Measurements from ENCODE around the gene HAPLN1.

HAPLN1 gene

DNA sequence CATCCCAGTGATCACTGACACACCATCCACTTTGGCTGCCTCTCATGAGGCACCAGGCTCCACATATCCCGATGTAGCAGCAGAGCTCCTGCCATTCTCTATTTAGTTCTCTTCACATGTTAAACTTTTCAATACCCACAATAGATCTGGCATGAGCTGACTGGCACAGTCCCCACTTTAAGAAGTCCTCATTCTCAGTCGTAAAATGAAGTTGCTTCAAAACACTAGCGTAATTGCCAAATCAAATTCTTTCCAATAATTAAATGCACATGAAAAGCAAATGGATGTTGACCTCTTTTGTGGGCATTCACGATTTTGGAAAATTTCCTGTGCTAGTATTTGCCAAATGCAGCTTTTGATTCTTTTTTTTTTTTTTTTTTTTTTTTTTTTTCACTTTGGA is 32.4 kb downstream of the HAPLN1 start:
- TF ChIP-seq CTCF (IDR thresholded peaks at IDR 0.05; ENCODE audit: extremely low read depth, insufficient read depth, missing control alignments), result no peak
- in situ Hi-C loops (cut with MboI; ENCODE audit: low pct_unique_long_range_greater_than_20kb, low sequenced_read_pairs, unreplicated experiment), result no loop called here
- no peak for DNase-seq (ENCODE audit: low spot score)

DNA sequence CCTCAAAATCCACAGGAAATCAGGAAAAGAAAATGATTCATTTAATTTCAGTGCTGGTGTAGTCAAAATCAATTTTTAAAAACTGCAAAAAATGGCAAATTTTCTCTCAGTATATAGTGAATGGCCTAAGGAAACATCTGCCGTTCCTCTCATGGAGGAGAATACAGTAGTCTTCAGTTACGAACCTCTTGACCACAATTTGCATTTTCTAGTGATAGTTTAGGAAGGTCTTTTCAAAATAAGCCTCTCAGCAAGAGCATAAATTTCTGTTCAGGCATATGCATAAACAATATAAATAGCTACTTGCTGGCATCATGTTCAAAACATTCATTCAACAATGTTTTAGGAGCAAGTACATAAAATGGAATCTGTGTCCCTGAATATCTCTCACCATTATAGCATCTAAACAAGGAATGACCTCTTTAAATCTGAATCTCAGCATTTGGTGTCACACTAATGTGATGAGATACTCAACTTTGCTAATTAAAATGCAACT is 33.5 kb downstream of the HAPLN1 start:
- TF ChIP-seq CTCF (IDR thresholded peaks at IDR 0.05; ENCODE audit: extremely low read depth, insufficient read depth, missing control alignments), result no peak
- in situ Hi-C loops (cut with MboI; ENCODE audit: low pct_unique_long_range_greater_than_20kb, low sequenced_read_pairs, unreplicated experiment), result no loop called here
- no peak for DNase-seq (ENCODE audit: low spot score)

DNA sequence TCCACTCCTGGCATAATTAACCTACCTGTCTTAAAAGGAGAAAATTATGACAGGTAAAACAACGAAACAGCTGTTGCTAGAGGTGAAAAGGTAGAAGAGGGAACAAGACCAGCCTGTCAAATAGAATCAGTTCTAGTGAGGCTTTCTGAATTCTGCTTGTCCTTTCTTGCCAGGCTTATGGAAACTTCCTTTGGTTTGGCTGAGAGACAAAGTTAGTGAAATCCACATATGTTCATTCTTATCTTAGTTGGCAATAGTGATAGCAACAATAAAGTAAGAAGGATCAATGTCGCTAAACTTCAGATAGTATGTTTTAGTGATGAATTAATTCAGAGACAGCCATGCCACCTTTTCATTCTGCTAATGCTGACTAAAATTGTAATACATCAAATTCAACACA is 34.4 kb downstream of the HAPLN1 start:
- no peak for TF ChIP-seq CTCF (IDR thresholded peaks at IDR 0.05; ENCODE audit: extremely low read depth, insufficient read depth, missing control alignments)
- DNase-seq (ENCODE audit: low spot score), result no peak
- in situ Hi-C loops (cut with MboI; ENCODE audit: low pct_unique_long_range_greater_than_20kb, low sequenced_read_pairs, unreplicated experiment), result no loop called here

- in situ Hi-C loops (cut with MboI; ENCODE audit: low pct_unique_long_range_greater_than_20kb, low sequenced_read_pairs, unreplicated experiment), result no loop called here
- no peak for TF ChIP-seq CTCF (IDR thresholded peaks at IDR 0.05; ENCODE audit: extremely low read depth, insufficient read depth, missing control alignments)
- DNase-seq (ENCODE audit: low spot score), result no peak
These were observed 36.8 kb downstream of the HAPLN1 start for GRCh38 chr5:83683836-83684235.

DNA sequence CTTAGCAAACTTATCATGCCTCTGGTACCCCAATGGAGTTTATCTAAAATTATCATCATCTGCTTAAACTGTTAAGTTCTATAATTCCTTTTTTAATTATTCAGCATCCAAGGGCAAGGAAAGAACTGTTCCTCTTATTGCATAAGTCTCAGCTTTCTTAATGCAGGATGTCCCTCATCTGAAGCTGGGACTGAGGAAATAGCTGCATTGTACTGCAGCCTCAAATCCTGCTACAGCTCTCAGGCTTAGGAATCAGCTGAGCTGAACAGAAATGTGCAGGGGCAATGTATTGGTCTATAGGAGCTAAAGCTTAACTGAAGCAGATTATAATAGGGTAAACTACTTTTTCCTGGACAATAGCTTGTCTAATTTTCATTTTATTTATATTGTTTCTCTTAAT is 48.0 kb downstream of the HAPLN1 start:
- DNase-seq (ENCODE audit: low spot score), result no peak
- in situ Hi-C loops (cut with MboI; ENCODE audit: low pct_unique_long_range_greater_than_20kb, low sequenced_read_pairs, unreplicated experiment), result no loop called here
- TF ChIP-seq CTCF (IDR thresholded peaks at IDR 0.05; ENCODE audit: extremely low read depth, insufficient read depth, missing control alignments), result no peak

- in situ Hi-C loops (cut with MboI; ENCODE audit: low pct_unique_long_range_greater_than_20kb, low sequenced_read_pairs, unreplicated experiment), result no loop called here
- DNase-seq (ENCODE audit: low spot score), result no peak
- no peak for TF ChIP-seq CTCF (IDR thresholded peaks at IDR 0.05; ENCODE audit: extremely low read depth, insufficient read depth, missing control alignments)
These were observed 48.5 kb downstream of the HAPLN1 start for GRCh38 chr5:83672158-83672557.

DNA sequence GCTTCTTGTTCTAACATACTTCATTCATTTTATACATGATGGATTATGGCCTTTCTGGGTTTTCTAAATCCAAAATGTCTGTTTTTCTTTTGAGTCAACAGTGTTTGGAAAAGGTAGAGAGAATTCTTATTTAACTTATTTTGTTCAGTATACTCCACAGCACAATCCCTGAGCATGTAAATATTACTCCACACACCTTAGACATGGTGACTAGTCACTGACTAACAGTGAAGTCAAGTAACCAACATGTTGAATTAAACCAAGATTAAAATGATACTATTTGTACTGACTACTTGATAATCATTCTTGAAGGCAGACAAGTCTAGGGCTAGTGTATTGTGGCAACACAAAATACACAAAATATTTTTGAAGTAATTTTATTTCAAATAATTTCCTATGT is 55.0 kb downstream of the HAPLN1 start:
- DNase-seq (ENCODE audit: low spot score), result no peak
- no peak for TF ChIP-seq CTCF (IDR thresholded peaks at IDR 0.05; ENCODE audit: extremely low read depth, insufficient read depth, missing control alignments)
- in situ Hi-C loops (cut with MboI; ENCODE audit: low pct_unique_long_range_greater_than_20kb, low sequenced_read_pairs, unreplicated experiment), result no loop called here
